Lower leg skin (tissue), 3 donors: Measurements from ENCODE around the gene SIGLEC12.

Source experiments
- POLR2A ChIP-seq, 2 donors: fragments of 450-650 bp; IDR thresholded peaks; one replicate each; pipeline ENCODE4 v1.6.1; 2016 to 2017; ENCODE audit warnings: antibody characterized with exemption in 2 of 2, mild to moderate bottlenecking in 1 of 2, moderate library complexity in 1 of 2
- TF ChIP-seq, protein P1 (sequence below), 3 donors: fragments of 450-650 bp; IDR thresholded peaks; one replicate each; pipeline ENCODE4 v1.5.1; 2016; ENCODE audit warnings: antibody characterized with exemption in 3 of 3, mild to moderate bottlenecking in 3 of 3, moderate library complexity in 2 of 3

DNA sequence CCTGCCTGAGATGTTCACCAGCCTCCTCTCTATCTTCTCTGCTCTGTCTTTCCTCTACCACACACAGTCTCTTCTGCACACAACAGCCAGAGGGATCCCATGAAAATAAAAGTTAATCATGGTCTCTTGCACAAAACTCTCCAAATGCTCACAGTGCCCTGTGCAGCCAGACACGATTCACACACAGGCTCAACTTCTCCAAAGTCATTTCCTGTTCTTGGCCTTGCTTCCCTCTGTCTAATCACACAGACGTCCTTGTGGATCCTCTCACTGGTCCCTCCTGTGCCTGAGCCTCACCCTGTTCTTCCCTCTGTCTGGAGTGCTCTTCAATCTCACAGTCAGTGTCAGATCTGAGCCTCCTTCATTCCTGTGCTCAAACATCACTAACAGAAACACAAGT is 7.8 kb downstream of the SIGLEC12 start:
- TF ChIP-seq, protein P1, sequence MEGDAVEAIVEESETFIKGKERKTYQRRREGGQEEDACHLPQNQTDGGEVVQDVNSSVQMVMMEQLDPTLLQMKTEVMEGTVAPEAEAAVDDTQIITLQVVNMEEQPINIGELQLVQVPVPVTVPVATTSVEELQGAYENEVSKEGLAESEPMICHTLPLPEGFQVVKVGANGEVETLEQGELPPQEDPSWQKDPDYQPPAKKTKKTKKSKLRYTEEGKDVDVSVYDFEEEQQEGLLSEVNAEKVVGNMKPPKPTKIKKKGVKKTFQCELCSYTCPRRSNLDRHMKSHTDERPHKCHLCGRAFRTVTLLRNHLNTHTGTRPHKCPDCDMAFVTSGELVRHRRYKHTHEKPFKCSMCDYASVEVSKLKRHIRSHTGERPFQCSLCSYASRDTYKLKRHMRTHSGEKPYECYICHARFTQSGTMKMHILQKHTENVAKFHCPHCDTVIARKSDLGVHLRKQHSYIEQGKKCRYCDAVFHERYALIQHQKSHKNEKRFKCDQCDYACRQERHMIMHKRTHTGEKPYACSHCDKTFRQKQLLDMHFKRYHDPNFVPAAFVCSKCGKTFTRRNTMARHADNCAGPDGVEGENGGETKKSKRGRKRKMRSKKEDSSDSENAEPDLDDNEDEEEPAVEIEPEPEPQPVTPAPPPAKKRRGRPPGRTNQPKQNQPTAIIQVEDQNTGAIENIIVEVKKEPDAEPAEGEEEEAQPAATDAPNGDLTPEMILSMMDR (IDR thresholded peaks at IDR 0.05) = no peak
- no peak for TF ChIP-seq POLR2A (IDR thresholded peaks at IDR 0.05)
